Measurements from ENCODE around the gene SLC35F6.

GRCh38 chr2:26811261-26811660 is 47.2 kb downstream of the SLC35F6 start:
- TF ChIP-seq CTCF (IDR thresholded peaks at IDR 0.05) (no peak), POLR2A (IDR thresholded peaks at IDR 0.05) (no peak)

Data from heart left ventricle (tissue), 13 donors.